Mesothelial cell of epicardium (in vitro differentiated cells): ENCODE results near the gene HCLS1. TPM values are rescaled to one million over a fixed set of nuclear protein-coding genes. Genes with fewer than 3 reads are reported as not detected.

Source experiments
- total RNA-seq: library from RNA; stranded (reverse); gene quantifications from 3 replicates; pipeline ENCODE4 v1.2.1, GENCODE V29; 2021

HCLS1 gene
- total RNA-seq, 1 donor from 2014 or later: 3.2 TPM

Other genes with a start within 250 kb of the HCLS1 start
- 4.2 to 6.2 TPM (median 4.9 TPM) in 3 replicates for gene POLQ, start 114.9 kb downstream of the HCLS1 start, total RNA-seq
- not detected in 3 replicates for gene ARGFX, start 93.0 kb downstream of the HCLS1 start, total RNA-seq
- not detected in 3 replicates for gene FBXO40, start 67.5 kb downstream of the HCLS1 start, total RNA-seq
- gene GOLGB1, start 88.8 kb upstream of the HCLS1 start, total RNA-seq: 76.0 to 80.5 TPM (median 79.4 TPM) in 3 replicates
- gene IQCB1, start 174.2 kb upstream of the HCLS1 start, total RNA-seq: 34.1 to 39.8 TPM (median 38.8 TPM) in 3 replicates
- gene EAF2, start 174.3 kb upstream of the HCLS1 start, total RNA-seq: 4.1 to 5.5 TPM (median 5.3 TPM) in 3 replicates
- gene SLC15A2, start 233.5 kb upstream of the HCLS1 start, total RNA-seq: 3.4 to 5.4 TPM (median 4.8 TPM) in 3 replicates